Right atrium auricular region (tissue), 2 donors: ENCODE measurements around the gene HBD. TPM values are rescaled to one million over a fixed set of nuclear protein-coding genes. Genes with fewer than 3 reads are reported as not detected.

ENCODE experiments used
- DNase-seq: peaks from one replicate; pipeline ENCODE4 v3.0.0-alpha.2; 2019; ENCODE audit warnings: low spot score
- H3K27ac ChIP-seq, 2 donors: fragments of 200-600 bp; sonication (generic); 1 replicate in 1 of 2; 2 replicates in 1 of 2; pipeline ENCODE4 v1.5.1; 2016 to 2019
- H3K27me3 ChIP-seq, 2 donors: fragments of 200-600 bp; sonication (generic); one replicate each; pipeline versions ENCODE4 v1.5.1 to v1.6.0; 2017 to 2019
- H3K36me3 ChIP-seq: fragments of 200-600 bp; sonication (generic); one replicate; pipeline ENCODE4 v1.5.1; 2016
- H3K4me1 ChIP-seq, 2 donors: fragments of 200-600 bp; sonication (generic); one replicate each; pipeline versions ENCODE4 v1.5.1 to v1.6.0; 2017 to 2019
- H3K4me3 ChIP-seq, 2 donors: fragments of 200-600 bp; sonication (generic); 1 replicate in 1 of 2; 2 replicates in 1 of 2; pipeline ENCODE4 v1.5.1; 2017 to 2019; ENCODE audit warnings: mild to moderate bottlenecking in 1 of 2, moderate library complexity in 1 of 2
- H3K9me3 ChIP-seq, 2 donors: fragments of 200-600 bp; sonication (generic); one replicate each; pipeline ENCODE4 v1.5.1; 2019
- total RNA-seq, 2 donors: library from RNA; depleted of rRNA; stranded (reverse); fragments of >200 nt; gene quantifications; one replicate each; pipeline ENCODE4 v1.1.0, GENCODE V29; 2016
- TF ChIP-seq, protein P1 (sequence below), 2 donors: fragments of 200-600 bp; sonication (generic); IDR thresholded peaks; one replicate each; pipeline ENCODE4 v1.5.1; 2019; ENCODE audit warnings: antibody characterized with exemption in 2 of 2

The HBD gene
- total RNA-seq, 2 donors from 2014 or later: 2.1 to 2.4 TPM

DNA sequence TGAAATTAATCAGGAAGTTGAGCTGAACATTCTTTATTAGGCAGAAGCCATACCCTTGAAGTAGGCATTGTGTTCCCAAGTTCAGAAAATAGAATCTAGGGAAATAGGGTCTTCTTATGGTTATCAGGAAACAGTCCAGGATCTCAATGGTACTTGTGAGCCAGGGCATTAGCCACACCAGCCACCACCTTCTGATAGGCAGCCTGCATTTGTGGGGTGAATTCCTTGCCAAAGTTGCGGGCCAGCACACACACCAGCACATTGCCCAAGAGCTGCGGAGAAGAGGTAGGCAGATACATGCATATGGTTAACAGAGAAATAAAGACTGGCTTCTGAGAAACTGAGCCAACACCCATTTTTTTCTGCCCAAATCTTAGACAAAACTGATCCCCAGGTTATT is 1.5 kb downstream of the HBD start:
- Histone ChIP-seq H3K4me3 (no peak overlapping the region), H3K4me1 (no peaks in the 10 kb centered on the region), H3K27ac (no peak overlapping the region), H3K9me3 (no peaks in the 10 kb centered on the region), H3K36me3 (no peaks in the 10 kb centered on the region), H3K27me3 (no peaks in the 10 kb centered on the region)
- no peak for DNase-seq
- TF ChIP-seq, protein P1, sequence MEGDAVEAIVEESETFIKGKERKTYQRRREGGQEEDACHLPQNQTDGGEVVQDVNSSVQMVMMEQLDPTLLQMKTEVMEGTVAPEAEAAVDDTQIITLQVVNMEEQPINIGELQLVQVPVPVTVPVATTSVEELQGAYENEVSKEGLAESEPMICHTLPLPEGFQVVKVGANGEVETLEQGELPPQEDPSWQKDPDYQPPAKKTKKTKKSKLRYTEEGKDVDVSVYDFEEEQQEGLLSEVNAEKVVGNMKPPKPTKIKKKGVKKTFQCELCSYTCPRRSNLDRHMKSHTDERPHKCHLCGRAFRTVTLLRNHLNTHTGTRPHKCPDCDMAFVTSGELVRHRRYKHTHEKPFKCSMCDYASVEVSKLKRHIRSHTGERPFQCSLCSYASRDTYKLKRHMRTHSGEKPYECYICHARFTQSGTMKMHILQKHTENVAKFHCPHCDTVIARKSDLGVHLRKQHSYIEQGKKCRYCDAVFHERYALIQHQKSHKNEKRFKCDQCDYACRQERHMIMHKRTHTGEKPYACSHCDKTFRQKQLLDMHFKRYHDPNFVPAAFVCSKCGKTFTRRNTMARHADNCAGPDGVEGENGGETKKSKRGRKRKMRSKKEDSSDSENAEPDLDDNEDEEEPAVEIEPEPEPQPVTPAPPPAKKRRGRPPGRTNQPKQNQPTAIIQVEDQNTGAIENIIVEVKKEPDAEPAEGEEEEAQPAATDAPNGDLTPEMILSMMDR (IDR thresholded peaks at IDR 0.05): no peak

DNA sequence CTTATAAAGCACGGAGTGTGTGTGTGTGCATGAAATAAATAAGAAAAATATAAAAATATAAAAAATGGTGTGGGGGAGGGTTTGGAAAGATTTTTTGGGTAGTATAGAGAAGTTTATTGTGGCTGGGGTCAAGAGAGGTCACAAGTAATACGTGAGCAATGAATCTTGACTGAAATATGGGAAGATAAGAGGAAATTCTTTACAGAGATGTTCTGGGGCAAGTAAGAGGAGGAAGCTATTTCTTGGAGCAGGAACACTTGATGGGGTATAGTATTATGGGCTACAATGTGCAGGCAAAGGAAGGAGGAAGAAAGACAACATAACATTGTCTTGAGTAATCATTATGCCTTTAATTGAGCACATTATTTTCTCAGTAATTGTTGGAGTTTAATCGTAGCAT is 2.1 kb downstream of the HBD start:
- DNase-seq: no peak
- H3K27ac ChIP-seq: no peak overlapping the region
- TF ChIP-seq, protein P1 (IDR thresholded peaks at IDR 0.05): no peak

DNA sequence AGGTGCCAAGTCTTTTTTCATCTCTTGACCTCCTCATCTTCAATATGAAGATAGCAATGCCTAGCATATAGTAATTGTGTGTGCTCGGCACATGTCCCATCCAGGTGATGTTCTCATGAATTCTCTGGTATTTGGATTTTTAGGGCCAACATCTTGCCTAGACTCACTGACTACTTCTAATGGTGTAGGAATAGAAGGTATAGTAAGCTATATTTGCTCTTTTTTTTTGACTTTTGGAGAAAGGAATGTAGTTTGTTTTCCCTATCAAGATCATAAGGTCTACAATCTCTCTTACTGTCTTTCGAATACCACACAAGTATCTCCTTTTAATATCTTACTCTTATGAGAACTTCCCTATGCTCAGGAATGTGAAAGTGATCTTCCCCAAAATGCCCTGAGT is 3.2 kb downstream of the HBD start:
- no peaks in the 10 kb centered on the region for H3K9me3 ChIP-seq
- DNase-seq: no peak
- H3K27me3 ChIP-seq: no peaks in the 10 kb centered on the region
- TF ChIP-seq, protein P1 (IDR thresholded peaks at IDR 0.05): no peak
- H3K4me1 ChIP-seq: no peaks in the 10 kb centered on the region
- no peak overlapping the region for H3K27ac ChIP-seq
- H3K36me3 ChIP-seq: no peaks in the 10 kb centered on the region
- no peak overlapping the region for H3K4me3 ChIP-seq

More for the DNA sequence above, 2.1 kb downstream of the HBD start:
- Histone ChIP-seq H3K36me3 (no peaks in the 10 kb centered on the region), H3K4me3 (no peak overlapping the region), H3K4me1 (no peaks in the 10 kb centered on the region), H3K9me3 (no peaks in the 10 kb centered on the region), H3K27me3 (no peaks in the 10 kb centered on the region)

DNA sequence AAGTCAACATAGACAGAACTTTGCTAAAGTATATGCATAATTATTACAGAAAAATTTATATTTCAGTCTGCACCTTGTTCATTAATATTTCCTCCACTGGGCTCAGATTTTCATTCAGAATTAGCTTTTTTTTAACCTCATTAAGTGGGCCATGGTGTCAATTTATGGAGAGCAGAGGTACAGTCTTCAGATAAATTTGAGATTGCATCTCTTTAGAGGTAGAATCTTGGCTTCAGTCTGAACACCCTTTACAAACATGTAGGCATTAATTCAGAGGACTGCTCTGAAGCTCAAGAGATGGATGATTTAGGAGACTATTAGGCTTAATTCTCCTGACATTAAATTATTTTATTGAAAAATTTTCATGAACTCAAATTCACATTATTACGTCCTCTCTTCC is 4.0 kb downstream of the HBD start:
- H3K4me3 ChIP-seq: no peak overlapping the region
- TF ChIP-seq, protein P1 (IDR thresholded peaks at IDR 0.05): no peak
- no peaks in the 10 kb centered on the region for H3K9me3 ChIP-seq
- H3K36me3 ChIP-seq: no peaks in the 10 kb centered on the region
- H3K27me3 ChIP-seq: no peaks in the 10 kb centered on the region
- no peaks in the 10 kb centered on the region for H3K4me1 ChIP-seq
- DNase-seq: no peak
- no peak overlapping the region for H3K27ac ChIP-seq

DNA sequence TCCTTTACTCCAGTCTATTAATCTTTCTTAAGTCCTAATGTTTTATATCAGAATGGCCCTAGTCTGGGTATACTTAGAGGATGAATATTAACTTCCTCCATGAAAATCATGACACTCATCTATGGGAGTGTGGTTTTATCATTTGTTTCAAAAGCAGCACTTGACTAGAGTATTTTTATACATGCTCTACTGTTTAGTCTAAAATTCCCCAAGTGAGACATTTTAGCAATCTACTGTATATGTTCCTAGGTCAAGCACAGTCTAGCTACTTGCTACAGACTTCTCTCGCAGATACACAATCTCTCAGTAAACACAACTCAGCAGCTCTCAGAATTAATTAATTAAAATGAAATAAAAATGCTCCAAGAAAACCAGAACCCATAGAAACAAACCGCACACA is 4.5 kb downstream of the HBD start:
- no peak for DNase-seq
- Histone ChIP-seq H3K27me3 (no peaks in the 10 kb centered on the region), H3K27ac (no peak overlapping the region), H3K4me1 (no peaks in the 10 kb centered on the region), H3K36me3 (no peaks in the 10 kb centered on the region), H3K4me3 (no peak overlapping the region), H3K9me3 (no peaks in the 10 kb centered on the region)
- TF ChIP-seq, protein P1 (IDR thresholded peaks at IDR 0.05): no peak

DNA sequence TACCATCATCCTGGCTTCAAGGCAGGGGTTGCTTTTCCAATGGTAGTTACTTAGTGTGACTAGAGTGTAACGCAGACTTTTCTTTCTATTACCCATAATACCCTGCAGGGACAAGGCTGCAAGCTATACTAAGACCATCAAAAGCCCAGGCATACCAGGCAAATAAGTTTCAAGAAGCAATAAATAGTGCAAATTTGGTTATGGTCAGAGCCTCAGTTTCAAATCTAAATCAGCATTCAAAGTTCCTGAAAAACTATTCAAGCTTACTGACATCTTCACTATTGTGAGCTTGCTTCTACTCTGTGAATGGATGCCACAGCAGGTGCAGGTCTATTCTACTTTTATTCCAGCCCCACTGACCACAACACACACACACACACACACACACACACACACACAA is 4.9 kb downstream of the HBD start:
- Histone ChIP-seq H3K27me3 (no peaks in the 10 kb centered on the region), H3K4me1 (no peaks in the 10 kb centered on the region), H3K36me3 (no peaks in the 10 kb centered on the region), H3K27ac (no peak overlapping the region), H3K4me3 (no peak overlapping the region), H3K9me3 (no peaks in the 10 kb centered on the region)
- TF ChIP-seq, protein P1 (IDR thresholded peaks at IDR 0.05): no peak
- DNase-seq: no peak
